Measurements from ENCODE around the gene CYB561A3.

DNA sequence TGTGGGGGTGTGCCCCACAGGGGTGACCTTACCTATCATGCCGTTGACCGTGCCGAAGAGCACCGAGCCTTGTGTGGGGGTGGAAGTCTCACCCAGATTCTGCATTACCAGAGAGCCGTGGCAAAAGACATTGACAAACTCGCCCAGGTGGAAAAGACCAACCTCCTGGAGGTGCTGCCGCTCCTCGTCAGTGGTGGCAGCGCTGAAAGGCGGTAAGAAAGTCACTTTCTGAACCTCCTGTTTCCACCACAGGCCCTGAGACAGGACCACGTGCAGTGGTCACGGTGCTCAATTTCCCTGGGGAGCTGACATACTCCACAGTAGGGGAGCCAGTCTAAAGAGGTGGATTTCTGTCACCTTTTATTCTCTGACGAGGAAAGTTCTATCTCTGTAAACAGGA lies 59.1 kb downstream of the CYB561A3 start:
- TF ChIP-seq POLR2AphosphoS5 (IDR thresholded peaks at IDR 0.05; ENCODE audit: borderline replicate concordance, low read depth, low read length) = no peak
- TF ChIP-seq EZH2 (IDR thresholded peaks at IDR 0.05) = no peak
